Right lobe of liver (tissue), 4 donors: ENCODE data around the gene SUSD5.

Experiments used
- POLR2A ChIP-seq: fragments of 450-650 bp; IDR thresholded peaks from one replicate; pipeline ENCODE4 v1.6.1; 2017; ENCODE audit warnings: antibody characterized with exemption, mild to moderate bottlenecking
- TF ChIP-seq, protein P1 (sequence below), 4 donors: fragments of 200-600 bp in 3 of 4; fragments of 450-650 bp in 1 of 4; IDR thresholded peaks; one replicate each; pipeline versions ENCODE4 v1.5.1 to v1.8.0; 2016 to 2022; ENCODE audit warnings: antibody characterized with exemption in 4 of 4, mild to moderate bottlenecking in 2 of 4
- donor health status: DM: no; HTN: no; CAD: no.
- donor health status: DM: no; HTN: no; CAD: no.
- donor health status: DM: no; HTN: yes; CAD: no.

DNA sequence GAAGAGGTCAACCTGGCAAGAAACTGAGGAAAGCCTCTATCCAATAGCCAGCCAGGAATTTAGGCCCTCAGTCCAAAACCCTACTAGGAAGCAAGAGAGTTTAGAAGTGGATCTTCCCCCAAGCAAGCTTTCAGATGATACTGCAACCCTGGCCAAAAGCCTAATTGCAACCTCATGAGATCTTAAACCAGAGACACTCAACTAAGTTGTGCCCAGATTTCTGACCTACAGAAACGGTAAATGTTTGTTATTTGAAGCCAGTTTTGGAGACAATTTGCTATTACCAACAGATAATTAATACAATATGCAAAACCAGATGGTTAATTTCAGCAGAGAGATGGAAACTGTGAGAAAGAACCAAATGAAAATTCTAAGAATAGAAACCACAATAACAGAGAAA lies 21.7 kb upstream of the SUSD5 start:
- TF ChIP-seq POLR2A, result no peak
- TF ChIP-seq, protein P1, sequence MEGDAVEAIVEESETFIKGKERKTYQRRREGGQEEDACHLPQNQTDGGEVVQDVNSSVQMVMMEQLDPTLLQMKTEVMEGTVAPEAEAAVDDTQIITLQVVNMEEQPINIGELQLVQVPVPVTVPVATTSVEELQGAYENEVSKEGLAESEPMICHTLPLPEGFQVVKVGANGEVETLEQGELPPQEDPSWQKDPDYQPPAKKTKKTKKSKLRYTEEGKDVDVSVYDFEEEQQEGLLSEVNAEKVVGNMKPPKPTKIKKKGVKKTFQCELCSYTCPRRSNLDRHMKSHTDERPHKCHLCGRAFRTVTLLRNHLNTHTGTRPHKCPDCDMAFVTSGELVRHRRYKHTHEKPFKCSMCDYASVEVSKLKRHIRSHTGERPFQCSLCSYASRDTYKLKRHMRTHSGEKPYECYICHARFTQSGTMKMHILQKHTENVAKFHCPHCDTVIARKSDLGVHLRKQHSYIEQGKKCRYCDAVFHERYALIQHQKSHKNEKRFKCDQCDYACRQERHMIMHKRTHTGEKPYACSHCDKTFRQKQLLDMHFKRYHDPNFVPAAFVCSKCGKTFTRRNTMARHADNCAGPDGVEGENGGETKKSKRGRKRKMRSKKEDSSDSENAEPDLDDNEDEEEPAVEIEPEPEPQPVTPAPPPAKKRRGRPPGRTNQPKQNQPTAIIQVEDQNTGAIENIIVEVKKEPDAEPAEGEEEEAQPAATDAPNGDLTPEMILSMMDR (IDR thresholded peaks at IDR 0.05), result no peak
